Peyer's patch (tissue), 4 donors: ENCODE measurements around the gene MSI1. TPM values are rescaled to one million over a fixed set of nuclear protein-coding genes. Genes with fewer than 3 reads are reported as not detected.

ENCODE experiments used
- DNase-seq, 3 donors: peaks; one replicate each; pipeline ENCODE4 v3.0.0-alpha.2; 2017 to 2019
- H3K27ac ChIP-seq, 4 donors: fragments of 200-600 bp; sonication (generic); one replicate each; pipeline ENCODE4 v1.5.1; 2016 to 2019
- H3K27me3 ChIP-seq, 2 donors: fragments of 200-600 bp; sonication (generic); one replicate each; pipeline ENCODE4 v1.5.1; 2019
- H3K36me3 ChIP-seq, 3 donors: fragments of 200-600 bp; sonication (generic); one replicate each; pipeline ENCODE4 v1.5.1; 2016 to 2019
- H3K4me1 ChIP-seq, 4 donors: fragments of 200-600 bp; sonication (generic); one replicate each; pipeline ENCODE4 v1.5.1; 2016 to 2019
- H3K4me3 ChIP-seq, 4 donors: fragments of 200-600 bp; sonication (generic); 1 replicate in 3 of 4; 2 replicates in 1 of 4; pipeline ENCODE4 v1.5.1; 2016 to 2019; ENCODE audit warnings: mild to moderate bottlenecking in 1 of 4
- H3K9me3 ChIP-seq, 4 donors: fragments of 200-600 bp; sonication (generic); one replicate each; pipeline ENCODE4 v1.5.1; 2016 to 2019; ENCODE audit warnings: mild to moderate bottlenecking in 1 of 4
- CTCF ChIP-seq, 6 experiments: fragments of 450-650 bp in 4 of 6; fragments of 200-600 bp in 2 of 6; sonication (generic) in 1 of 6; IDR thresholded peaks; one replicate each; pipeline ENCODE4 v1.5.1; 2017 to 2019; ENCODE audit warnings: antibody characterized with exemption in 6 of 6, mild to moderate bottlenecking in 3 of 6, moderate library complexity in 1 of 6
- POLR2A ChIP-seq, 2 donors: fragments of 450-650 bp; IDR thresholded peaks; one replicate each; pipeline ENCODE4 v1.5.1; 2017; ENCODE audit warnings: antibody characterized with exemption in 2 of 2, mild to moderate bottlenecking in 2 of 2, moderate library complexity in 2 of 2
- small RNA-seq, 2 donors: library from RNA; depleted of rRNA; stranded (forward); fragments of <200 nt; gene quantifications; one replicate each; pipeline ENCODE3, GENCODE V24; 2016
- total RNA-seq, 4 donors: library from RNA; depleted of rRNA; stranded (reverse); fragments of >200 nt; gene quantifications; one replicate each; pipeline ENCODE4 v1.1.0, GENCODE V29; 2016

Gene MSI1
- total RNA-seq, 4 donors from 2014 or later = 1.6 to 5.8 (median 4.2) TPM

GRCh38 chr12:120314220-120314619 lies 54.7 kb downstream of the MSI1 start:
- peaks cover 0 to 8% (median 2%) of the 10 kb centered on the region in 4 donors for H3K4me1 ChIP-seq
- no peak for DNase-seq
- H3K9me3 ChIP-seq = no peaks in the 10 kb centered on the region
- H3K4me3 ChIP-seq = no peak overlapping the region
- H3K36me3 ChIP-seq = no peaks in the 10 kb centered on the region
- H3K27me3 ChIP-seq = no peaks in the 10 kb centered on the region
- H3K27ac ChIP-seq = no peak overlapping the region
- TF ChIP-seq POLR2A (IDR thresholded peaks at IDR 0.05) (no peak), CTCF (IDR thresholded peaks at IDR 0.05) (peak in 1 of 6 experiments; percentile 3)

DNA sequence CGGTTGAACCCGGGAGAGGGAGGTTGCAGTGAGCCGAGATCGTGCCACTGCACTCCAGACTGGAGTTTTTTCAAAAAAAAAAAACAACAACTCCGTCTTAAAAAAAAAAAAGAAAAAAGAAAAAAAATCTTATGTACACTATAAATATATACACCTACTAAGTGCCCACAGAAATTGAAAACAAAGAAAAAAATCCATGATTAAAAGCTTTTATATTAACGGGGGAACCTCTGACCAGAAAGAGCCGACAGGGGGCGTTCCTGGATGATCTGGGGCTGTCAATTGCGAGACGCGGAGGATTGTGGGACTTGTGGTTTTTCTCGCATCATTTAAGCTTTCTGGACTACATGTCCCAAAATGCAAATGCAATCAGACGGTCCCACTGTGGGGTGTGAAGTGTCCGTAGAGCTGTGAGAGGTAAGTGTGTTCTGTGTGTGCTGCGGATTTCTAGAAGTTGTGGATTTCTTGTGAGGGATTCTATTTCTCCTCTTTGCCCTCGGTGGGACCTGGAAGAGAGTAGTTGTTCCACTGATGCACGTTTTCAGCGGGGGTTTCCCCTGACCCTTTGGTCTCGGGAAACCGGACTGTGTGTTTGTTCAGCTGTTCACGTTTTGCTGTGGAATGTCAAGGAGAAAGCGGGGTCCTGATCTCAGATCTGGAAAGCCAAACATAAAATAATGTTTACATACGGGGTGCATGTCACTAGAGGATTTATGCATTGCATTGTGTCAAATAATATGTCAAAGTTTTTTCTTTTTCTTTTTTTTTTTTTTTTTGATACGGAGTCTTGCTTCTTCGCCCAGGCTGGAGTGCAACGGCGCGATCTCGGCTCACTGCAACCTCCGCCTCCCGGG lies 66.8 kb downstream of the MSI1 start, which contains the start of gene SIRT4:
TSS of gene SIRT4 (plus strand) at position 360 of the 854 bp plus-strand sequence. CDS start 1,241 bp downstream, outside the sequence.
- H3K36me3 ChIP-seq = no peaks in the 10 kb centered on the region
- H3K4me3 ChIP-seq = peak within 1 kb of the TSS; percentile 50 to 72 (median 64)
- no peaks in the 10 kb centered on the region for H3K9me3 ChIP-seq
- TF ChIP-seq CTCF (IDR thresholded peaks at IDR 0.05) (peak; percentile 48 to 87 (median 72)), POLR2A (IDR thresholded peaks at IDR 0.05) (peak in 1 of 2 donors; percentile 22)
- peak; percentile 84 to 97 (median 97) for DNase-seq
- H3K27me3 ChIP-seq = no peaks in the 10 kb centered on the region
- H3K27ac ChIP-seq = peak within 1 kb of the TSS in 3 of 4 donors; percentile 53 to 74 (median 69)
- H3K4me1 ChIP-seq = peaks cover 0 to 7% (median 0%) of the 10 kb centered on the region in 4 donors

GRCh38 chr12:120292661-120293531 lies 76.1 kb downstream of the MSI1 start, which contains the start of gene RNU4-1:
Gene RNU4-1 (minus strand): TSS chr12:120293237.
- TF ChIP-seq POLR2A (IDR thresholded peaks at IDR 0.05) (peak; percentile 80 to 91), CTCF (IDR thresholded peaks at IDR 0.05) (peak in 1 of 6 experiments; percentile 4)
- no peaks in the 10 kb centered on the region for H3K36me3 ChIP-seq
- peak; percentile 59 to 92 (median 74) for DNase-seq
- peak within 1 kb of the TSS; percentile 91 to 99 (median 96) for H3K27ac ChIP-seq
- no peaks in the 10 kb centered on the region for H3K27me3 ChIP-seq
- peak within 1 kb of the TSS; percentile 40 to 67 (median 55) for H3K4me3 ChIP-seq
- no peaks in the 10 kb centered on the region for H3K9me3 ChIP-seq
- peaks cover 0 to 15% (median 3%) of the 10 kb centered on the region in 4 donors for H3K4me1 ChIP-seq

DNA sequence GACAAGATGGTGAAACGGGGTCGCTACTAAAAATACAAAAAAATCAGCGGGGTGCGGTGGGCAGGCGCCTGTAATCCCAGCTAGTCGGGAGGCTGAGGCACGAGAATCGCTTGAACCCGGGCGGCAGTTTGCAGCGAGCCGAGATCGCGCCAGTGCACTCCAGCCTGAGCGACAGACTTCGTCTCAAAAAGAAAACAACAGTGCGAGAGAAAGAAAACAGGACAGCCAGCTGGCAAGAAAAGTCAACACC lies 76.6 kb downstream of the MSI1 start:
- Histone ChIP-seq H3K4me3 (peak overlapping the region; percentile 40 to 67 (median 55)), H3K4me1 (peaks cover 0 to 15% (median 3%) of the 10 kb centered on the region in 4 donors), H3K27me3 (no peaks in the 10 kb centered on the region), H3K36me3 (no peaks in the 10 kb centered on the region), H3K27ac (peak overlapping the region; percentile 91 to 99 (median 96)), H3K9me3 (no peaks in the 10 kb centered on the region)
- DNase-seq = peak in 1 of 3 donors; percentile 62
- no peak for TF ChIP-seq CTCF (IDR thresholded peaks at IDR 0.05)
- TF ChIP-seq POLR2A (IDR thresholded peaks at IDR 0.05) = no peak

Small RNA genes within 50 kb of the gene (small RNA-seq; reads per million reads assigned to genes)
- gene RNU4-1 (1,981 to 3,911 reads per million in 2 donors), gene RNU4-2 (566 to 994 reads per million in 2 donors), gene RNU6-1088P (0 reads per million in 2 donors)

Other genes starting within 250 kb of the MSI1 start
- 100 to 1,000 TPM in 3 of 4 donors, 10 to 100 TPM in 1; 64.1 to 171 (median 126) TPM for gene GCN1, start 174.4 kb downstream of the MSI1 start, total RNA-seq
- gene RPLP0, start 168.1 kb downstream of the MSI1 start, total RNA-seq = 1,000 to 10,000 TPM; 1,101 to 2,555 (median 1,343) TPM
- 100 to 1,000 TPM; 138 to 204 (median 177) TPM for gene PXN, start 103.4 kb downstream of the MSI1 start, total RNA-seq
- gene RNU4-2, start 77.3 kb downstream of the MSI1 start, total RNA-seq = under 1 TPM; under 0.01 TPM
- gene RNU4-1, start 75.9 kb downstream of the MSI1 start, total RNA-seq = under 1 TPM; under 0.01 TPM
- gene SIRT4, start 66.8 kb downstream of the MSI1 start, total RNA-seq = 1 to 10 TPM; 3.2 to 6.3 (median 4.2) TPM
- gene PLA2G1B, start 41.4 kb downstream of the MSI1 start, total RNA-seq = not detected
- gene COX6A1, start 68.9 kb upstream of the MSI1 start, total RNA-seq = 1,000 to 10,000 TPM in 2 of 4 donors, 100 to 1,000 TPM in 2; 175 to 1,520 (median 1,006) TPM
- gene TRIAP1, start 77.2 kb upstream of the MSI1 start, total RNA-seq = 10 to 100 TPM in 1 of 4 donors, 1 to 10 TPM in 3; 4.5 to 19.0 (median 6.4) TPM
- 10 to 100 TPM; 18.6 to 37.1 (median 27.3) TPM for gene GATC, start 77.3 kb upstream of the MSI1 start, total RNA-seq
- gene SRSF9, start 100.6 kb upstream of the MSI1 start, total RNA-seq = 100 to 1,000 TPM in 1 of 4 donors, 10 to 100 TPM in 3; 59.9 to 144 (median 78.1) TPM
- 100 to 1,000 TPM; 128 to 212 (median 199) TPM for gene DYNLL1, start 126.9 kb upstream of the MSI1 start, total RNA-seq
- gene COQ5, start 160.0 kb upstream of the MSI1 start, total RNA-seq = 10 to 100 TPM; 22.6 to 40.4 (median 28.6) TPM
- gene RNF10, start 165.2 kb upstream of the MSI1 start, total RNA-seq = 100 to 1,000 TPM; 220 to 375 (median 305) TPM
- gene POP5, start 212.2 kb upstream of the MSI1 start, total RNA-seq = 10 to 100 TPM; 22.5 to 75.9 (median 48.8) TPM